Endothelial cell of umbilical vein (primary cell): Measurements from ENCODE around the gene MAJIN. TPM values are rescaled to one million over a fixed set of nuclear protein-coding genes. Genes with fewer than 3 reads are reported as not detected.

Source experiments
- BruUV-seq: library from RNA; stranded (reverse); fragments of 400-500 nt; replicated peaks from 2 replicates; lab custom pipeline; 2021; lab: Mats Ljungman, UMichigan
- CTCF ChIA-PET: fragments of 300-600, 350-600 bp; sonication (Branson Sonifier 250); formaldehyde crosslinking; loops from one replicate; lab custom pipeline; 2021; ENCODE audit warnings: antibody characterized with exemption, inconsistent platforms; lab: Charles Lee
- POLR2A ChIA-PET: fragments of 300-600, 350-600 bp; sonication (Branson Sonifier 250); formaldehyde crosslinking; loops from one replicate; lab custom pipeline; 2021; ENCODE audit warnings: antibody characterized with exemption, inconsistent platforms; lab: Charles Lee
- DNase-seq: peaks from one replicate; pipeline ENCODE4 v3.0.0-alpha.2; 2011; ENCODE audit warnings: low read depth, low spot score
- FAIRE-seq: peaks from 2 replicates; lab custom pipeline; 2011; peaks lifted over from hg19 to GRCh38; lab: Jason Lieb, UNC
- H2AFZ ChIP-seq: 2 replicates; pipeline ENCODE4 v1.6.0; 2012; ENCODE audit warnings: low read depth, low read length, control low read depth, inconsistent platforms
- H3K27ac ChIP-seq: 2 replicates; pipeline ENCODE4 v1.5.1; 2011; ENCODE audit warnings: low read depth, mild to moderate bottlenecking, control low read depth, low read length, moderate library complexity; ENCODE audit not compliant: insufficient read depth
- H3K27me3 ChIP-seq, 2 experiments: 2 replicates each; pipeline versions ENCODE4 v1.6.0 to v1.6.1; 2011; ENCODE audit warnings: low read length in 2 of 2, mixed read lengths in 1 of 2; ENCODE audit not compliant: control insufficient read depth in 2 of 2, insufficient read depth in 2 of 2
- H3K36me3 ChIP-seq, 2 experiments: 2 replicates in 1 of 2; 3 replicates in 1 of 2; pipeline ENCODE4 v1.5.1; 2011; ENCODE audit warnings: low read length in 2 of 2, mild to moderate bottlenecking in 1 of 2, moderate library complexity in 1 of 2; ENCODE audit not compliant: control insufficient read depth in 2 of 2, insufficient read depth in 2 of 2; ENCODE audit errors: extremely low read depth in 1 of 2
- H3K4me1 ChIP-seq: 3 replicates; pipeline ENCODE4 v1.5.1; 2011; ENCODE audit warnings: mild to moderate bottlenecking, low read length; ENCODE audit not compliant: control insufficient read depth, insufficient read depth; ENCODE audit errors: extremely low read depth
- H3K4me2 ChIP-seq: 2 replicates; pipeline ENCODE4 v1.6.1; 2011; ENCODE audit warnings: low read length, control low read depth, mixed read lengths; ENCODE audit not compliant: insufficient read depth
- H3K4me3 ChIP-seq, 3 experiments: fragments of 200-600 bp in 1 of 3; sonication (generic), shearing (Covaris generic) in 1 of 3; replicated peaks in 1 of 3; 2 replicates each; pipeline ENCODE4 v1.5.1; 2011 to 2016; ENCODE audit warnings: control low read depth in 3 of 3, low read length in 3 of 3, mild to moderate bottlenecking in 2 of 3, inconsistent platforms in 1 of 3, low read depth in 1 of 3, moderate library complexity in 1 of 3; ENCODE audit not compliant: insufficient read depth in 1 of 3
- H3K79me2 ChIP-seq: 2 replicates; pipeline ENCODE4 v1.6.0; 2012; ENCODE audit warnings: low read length, inconsistent platforms; ENCODE audit not compliant: control insufficient read depth, insufficient read depth
- H3K9ac ChIP-seq: replicated peaks from 2 replicates; pipeline ENCODE3; 2011; ENCODE audit warnings: low read length, control low read depth; ENCODE audit not compliant: insufficient read depth; ENCODE audit errors: extremely low read depth
- H3K9me1 ChIP-seq: replicated peaks from 3 replicates; pipeline ENCODE4 v1.6.0; 2011; ENCODE audit warnings: mild to moderate bottlenecking, low read length; ENCODE audit not compliant: control insufficient read depth, insufficient read depth; ENCODE audit errors: extremely low read depth
- H3K9me3 ChIP-seq: replicated peaks from 2 replicates; pipeline ENCODE4 v1.5.1; 2012; ENCODE audit warnings: low read length, inconsistent platforms; ENCODE audit not compliant: control insufficient read depth, insufficient read depth
- H4K20me1 ChIP-seq: replicated peaks from 2 replicates; pipeline ENCODE3; 2011; ENCODE audit warnings: mild to moderate bottlenecking, low read length; ENCODE audit not compliant: control insufficient read depth, insufficient read depth; ENCODE audit errors: extremely low read depth
- EZH2 ChIP-seq: IDR thresholded peaks from 2 replicates; pipeline ENCODE4 v1.6.1; 2012; ENCODE audit warnings: borderline replicate concordance, low read depth, mild to moderate bottlenecking, moderate library complexity, low read length, inconsistent platforms; ENCODE audit not compliant: severe bottlenecking
- FOS ChIP-seq: IDR thresholded peaks from 2 replicates; pipeline ENCODE4 v1.6.1; 2011; ENCODE audit warnings: mild to moderate bottlenecking, low read length, moderate library complexity, borderline replicate concordance; ENCODE audit not compliant: insufficient read depth
- GATA2 ChIP-seq: IDR thresholded peaks from 2 replicates; pipeline ENCODE4 v1.7.0; 2011; ENCODE audit warnings: low read depth, mild to moderate bottlenecking, moderate library complexity, mixed read lengths, low read length; ENCODE audit not compliant: insufficient read length, insufficient read depth
- JUN ChIP-seq: IDR thresholded peaks from 2 replicates; pipeline ENCODE4 v1.6.1; 2011; ENCODE audit warnings: borderline replicate concordance, low read depth; ENCODE audit not compliant: insufficient read length, insufficient read depth
- MAX ChIP-seq: IDR thresholded peaks from 2 replicates; pipeline ENCODE4 v1.6.1; 2011; ENCODE audit not compliant: insufficient read depth, insufficient read length
- MYC ChIP-seq: IDR thresholded peaks from one replicate; pipeline ENCODE4 v1.6.1; 2011; ENCODE audit warnings: mild to moderate bottlenecking, low read depth, low read length
- POLR2A ChIP-seq: IDR thresholded peaks from 2 replicates; pipeline ENCODE4 v1.6.1; 2012; ENCODE audit warnings: low read depth, mild to moderate bottlenecking, control low read depth, low read length
- POLR2AphosphoS5 ChIP-seq: IDR thresholded peaks from 2 replicates; pipeline ENCODE4 v1.6.1; 2012; ENCODE audit warnings: low read depth, mild to moderate bottlenecking, control low read depth, low read length, moderate library complexity; ENCODE audit not compliant: insufficient read depth
- dilution Hi-C: fragments of 300-500 bp; cut with MboI; formaldehyde crosslinking; loops from one replicate; pipeline ENCODE4 v1.15.0; 2019; ENCODE audit warnings: low sequenced_read_pairs; ENCODE audit not compliant: extremely low pct_ligation_motif_present
- intact Hi-C: fragments of 100-400 bp; cut with micrococcal nuclease; formaldehyde crosslinking; loops from one replicate; pipeline ENCODE4 v1.10.0; 2022
- polyA plus RNA-seq, 4 experiments: library from polyadenylated mRNA; depleted of rRNA in 3 of 4; stranded (reverse) in 3 of 4; unstranded in 1 of 4; fragments of >200 nt; gene quantifications; 2 replicates each; pipeline versions ENCODE4 v1.2.1 to v1.2.3, GENCODE V29; 2011 to 2012; ENCODE audit warnings: missing spikeins in 1 of 4
- total RNA-seq: library from RNA; stranded (reverse); gene quantifications from 2 replicates; pipeline ENCODE4 v1.2.3, GENCODE V29; 2021
- TF ChIP-seq, protein P1 (sequence below), 2 donors: IDR thresholded peaks; 1 replicate in 1 of 2; 2 replicates in 1 of 2; pipeline ENCODE4 v1.5.1; 2011; ENCODE audit warnings: low read length in 2 of 2, mild to moderate bottlenecking in 2 of 2, moderate library complexity in 2 of 2, control low read depth in 1 of 2, inconsistent platforms in 1 of 2, low read depth in 1 of 2; ENCODE audit not compliant: insufficient read depth in 1 of 2; ENCODE audit errors: extremely low read depth in 1 of 2

MAJIN gene
- total and polyA plus RNA-seq, 2 donors (not counting 3 experiments of a cell fraction or from before 2014, with no cell fraction given): 0.07 TPM; not detected in 1

DNA sequence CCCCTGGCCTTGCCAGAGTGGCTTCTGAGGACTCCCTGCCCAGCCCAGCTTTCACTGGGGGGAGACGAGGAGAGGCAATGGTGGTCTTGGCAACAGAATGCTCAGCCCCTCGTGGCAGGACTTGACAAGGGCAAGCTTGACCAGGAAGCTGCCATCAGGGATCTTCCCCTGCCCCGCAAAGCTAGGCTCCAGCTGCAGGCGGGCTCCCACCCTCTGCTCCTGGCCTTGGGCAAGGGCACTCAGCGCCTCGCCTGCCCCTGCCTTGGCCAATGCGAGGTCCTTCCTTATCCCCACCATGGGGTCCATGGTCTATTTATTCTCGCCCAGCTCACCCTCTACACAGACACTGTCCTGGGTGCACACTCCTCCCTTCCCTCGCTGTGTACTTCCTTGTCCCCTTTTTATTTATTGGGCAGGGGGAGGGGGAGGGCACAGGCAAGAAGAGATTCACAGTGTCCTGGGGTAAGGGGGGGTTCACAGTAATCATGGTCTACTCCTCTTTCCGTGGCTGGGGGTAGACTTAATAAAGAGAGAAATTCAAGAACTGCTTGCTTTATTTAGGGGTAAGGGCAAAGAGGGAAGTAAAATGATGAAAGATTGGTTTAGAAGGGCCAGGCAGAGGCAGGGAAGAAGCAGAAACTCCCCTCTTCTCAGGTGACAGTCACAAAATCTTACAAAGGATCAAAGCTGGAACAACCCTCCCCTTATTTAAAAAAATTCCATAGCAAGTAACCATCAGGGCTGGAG lies 37.8 kb downstream of the MAJIN start:
- no TSS peak for BruUV-seq
- DNase-seq: no peak
- Histone ChIP-seq H3K36me3 (peaks cover 3 to 32% of the 10 kb centered on the region in 2 experiments), H4K20me1 (no peaks in the 10 kb centered on the region), H3K4me2 (no peak overlapping the region), H3K4me3 (no peak overlapping the region), H3K27me3 (no peaks in the 10 kb centered on the region), H3K9me3 (no peaks in the 10 kb centered on the region), H3K9ac (no peak overlapping the region), H3K9me1 (no peaks in the 10 kb centered on the region), H3K79me2 (no peaks in the 10 kb centered on the region), H2AFZ (no peak overlapping the region), H3K4me1 (no peaks in the 10 kb centered on the region), H3K27ac (no peak overlapping the region)
- dilution Hi-C loops (no loop called here), intact Hi-C loops (no loop called here)
- TF ChIP-seq POLR2AphosphoS5 (no peak), MYC (no peak), GATA2 (no peak), JUN (no peak), MAX (no peak), POLR2A (no peak), EZH2 (no peak), FOS (no peak)
- TF ChIP-seq, protein P1, sequence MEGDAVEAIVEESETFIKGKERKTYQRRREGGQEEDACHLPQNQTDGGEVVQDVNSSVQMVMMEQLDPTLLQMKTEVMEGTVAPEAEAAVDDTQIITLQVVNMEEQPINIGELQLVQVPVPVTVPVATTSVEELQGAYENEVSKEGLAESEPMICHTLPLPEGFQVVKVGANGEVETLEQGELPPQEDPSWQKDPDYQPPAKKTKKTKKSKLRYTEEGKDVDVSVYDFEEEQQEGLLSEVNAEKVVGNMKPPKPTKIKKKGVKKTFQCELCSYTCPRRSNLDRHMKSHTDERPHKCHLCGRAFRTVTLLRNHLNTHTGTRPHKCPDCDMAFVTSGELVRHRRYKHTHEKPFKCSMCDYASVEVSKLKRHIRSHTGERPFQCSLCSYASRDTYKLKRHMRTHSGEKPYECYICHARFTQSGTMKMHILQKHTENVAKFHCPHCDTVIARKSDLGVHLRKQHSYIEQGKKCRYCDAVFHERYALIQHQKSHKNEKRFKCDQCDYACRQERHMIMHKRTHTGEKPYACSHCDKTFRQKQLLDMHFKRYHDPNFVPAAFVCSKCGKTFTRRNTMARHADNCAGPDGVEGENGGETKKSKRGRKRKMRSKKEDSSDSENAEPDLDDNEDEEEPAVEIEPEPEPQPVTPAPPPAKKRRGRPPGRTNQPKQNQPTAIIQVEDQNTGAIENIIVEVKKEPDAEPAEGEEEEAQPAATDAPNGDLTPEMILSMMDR (IDR thresholded peaks at IDR 0.05; ENCODE audit: extremely low read depth in 1 of 2, insufficient read depth in 1 of 2, low read depth in 1 of 2, low read length in 2 of 2): no peak
- POLR2A ChIA-PET: no interaction called here
- CTCF ChIA-PET: interaction anchor here (1.1 to 1.5 kb wide), 4 partner anchors 10 to 80 kb away, joined by 3 to 5 read pairs (median 3); partner anchors contain the start of genes ARL2, BATF2 and PPP2R5B
- FAIRE-seq: no peak
